Measurements from ENCODE around the gene RNF31. TPM values are rescaled to one million over a fixed set of nuclear protein-coding genes. Genes with fewer than 3 reads are reported as not detected.
"Not testable (repeated sequence)": the region's sequence is repeated elsewhere in the genome, so short reads cannot be mapped to it uniquely, and the experiment has no call there.

RNF31 gene
- total and polyA plus RNA-seq, 7 experiments from 2014 or later, result 40.9 to 151 (median 81.4) TPM

- peaks cover 0 to 16% (median 0%) of the 10 kb centered on the region in 7 donors for H3K4me1 Mint-ChIP-seq
- no peaks in the 10 kb centered on the region for H3K9me3 ChIP-seq (ENCODE audit: control insufficient read depth in 2 of 3, low read length in 3 of 3)
- H3K27ac Mint-ChIP-seq, result peak overlapping the region in 2 of 9 donors; percentile 19 to 43
- H3K27me3 Mint-ChIP-seq, result no peaks in the 10 kb centered on the region
- no peak for DNase-seq
- H3K27ac ChIP-seq (ENCODE audit: low read depth, low read length), result no peak overlapping the region
- H3K36me3 Mint-ChIP-seq, result peaks cover 3 to 44% (median 15%) of the 10 kb centered on the region in 5 donors
- H3K4me3 ChIP-seq (ENCODE audit: low read length), result no peak overlapping the region
- no peak for ATAC-seq
- peaks cover 0 to 45% (median 5%) of the 10 kb centered on the region in 3 experiments for H3K36me3 ChIP-seq (ENCODE audit: control insufficient read depth in 2 of 3, insufficient read depth in 3 of 3, low read length in 3 of 3)
- H3K9me3 Mint-ChIP-seq, result peaks cover 0 to 2% (median 0%) of the 10 kb centered on the region in 11 donors
- H3K27me3 ChIP-seq (ENCODE audit: control insufficient read depth in 2 of 2, insufficient read depth in 2 of 2, low read length in 2 of 2), result no peaks in the 10 kb centered on the region
- POLR2A ChIA-PET, result interaction anchor here (0.9 to 3.0 kb wide), 2 partner anchors 12 to 45 kb away, joined by 3 to 9 read pairs; partner anchors contain the start of genes DCAF11, NRL and RNF31
- H3K4me3 Mint-ChIP-seq, result no peak overlapping the region
- no peaks in the 10 kb centered on the region for H3K4me1 ChIP-seq (ENCODE audit: control insufficient read depth in 2 of 2, insufficient read depth in 2 of 2, low read length in 2 of 2)
- CTCF ChIA-PET, result interaction anchor here (0.8 to 11.7 kb wide), 4 partner anchors 9 to 47 kb away, joined by 3 to 246 read pairs (median 84); partner anchors contain the start of genes CARMIL3 and PCK2
- intact Hi-C loops (cut with micrococcal nuclease), result no loop called here
Measured at GRCh38 chr14:24102357-24103048, 44.8 kb upstream of the RNF31 start.

GRCh38 chr14:24103451-24103850 lies 43.8 kb upstream of the RNF31 start:
- no peak overlapping the region for H3K4me3 Mint-ChIP-seq
- no peak for DNase-seq
- H3K27me3 Mint-ChIP-seq, result no peaks in the 10 kb centered on the region
- intact Hi-C loops (cut with micrococcal nuclease), result no loop called here
- no peak for ATAC-seq
- Histone ChIP-seq H3K4me3 (ENCODE audit: low read length) (no peak overlapping the region), H3K36me3 (ENCODE audit: control insufficient read depth in 2 of 3, insufficient read depth in 3 of 3, low read length in 3 of 3) (peaks cover 0 to 40% (median 5%) of the 10 kb centered on the region in 3 experiments), H3K4me1 (ENCODE audit: control insufficient read depth in 2 of 2, insufficient read depth in 2 of 2, low read length in 2 of 2) (peaks cover under 1 to 2% of the 10 kb centered on the region in 2 donors), H3K27ac (ENCODE audit: low read depth, low read length) (no peak overlapping the region), H3K27me3 (ENCODE audit: control insufficient read depth in 2 of 2, insufficient read depth in 2 of 2, low read length in 2 of 2) (no peaks in the 10 kb centered on the region), H3K9me3 (ENCODE audit: control insufficient read depth in 2 of 3, low read length in 3 of 3) (no peaks in the 10 kb centered on the region)
- H3K4me1 Mint-ChIP-seq, result peaks cover 1 to 22% (median 5%) of the 10 kb centered on the region in 7 donors
- ChIA-PET POLR2A (interaction anchor here (3.0 to 6.0 kb wide), 2 partner anchors 9 to 11 kb away, joined by 9 to 85 read pairs; partner anchors contain the start of genes DCAF11, NRL and PCK2), CTCF (interaction anchor here (11.5 to 11.7 kb wide), 2 partner anchors 10 to 48 kb away, joined by 165 to 246 read pairs; partner anchors contain the start of genes CARMIL3 and PCK2)
- peak overlapping the region in 2 of 9 donors; percentile 31 to 48 for H3K27ac Mint-ChIP-seq
- peaks cover 0 to 2% (median 0%) of the 10 kb centered on the region in 11 donors for H3K9me3 Mint-ChIP-seq
- peaks cover 3 to 44% (median 15%) of the 10 kb centered on the region in 5 donors for H3K36me3 Mint-ChIP-seq

DNA sequence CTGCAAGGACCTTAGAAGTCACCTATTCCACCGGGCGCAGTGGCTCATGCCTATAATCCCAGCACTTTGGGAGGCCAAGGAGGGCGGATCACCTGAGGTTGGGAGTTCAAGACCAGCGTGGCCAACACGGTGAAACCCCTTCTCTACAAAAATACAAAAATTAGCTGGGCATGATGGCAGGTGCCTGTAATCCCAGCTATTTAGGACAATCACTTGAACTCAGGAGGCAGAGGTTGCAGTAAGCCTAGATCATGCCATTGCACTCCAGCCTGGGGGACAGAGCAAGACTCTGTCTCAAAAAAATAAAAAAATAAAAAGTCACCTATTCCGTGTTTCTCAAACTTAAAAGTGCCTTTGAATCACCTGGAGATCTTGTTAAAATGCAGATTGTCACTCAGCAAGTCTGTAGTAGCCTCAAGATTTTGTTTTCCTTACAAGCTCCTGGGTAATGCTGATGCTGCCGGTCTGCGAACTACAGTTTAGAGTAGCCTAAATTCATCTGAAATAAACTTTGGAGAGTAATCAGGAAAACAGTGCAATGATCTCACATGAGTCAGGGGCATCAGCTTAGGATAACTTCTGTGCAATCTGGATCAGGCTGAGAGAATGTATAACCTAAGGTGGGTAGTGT lies 41.6 kb upstream of the RNF31 start:
- Histone ChIP-seq H3K4me1 (ENCODE audit: control insufficient read depth in 2 of 2, insufficient read depth in 2 of 2, low read length in 2 of 2) (peaks cover 9 to 11% of the 10 kb centered on the region in 2 donors), H3K36me3 (ENCODE audit: control insufficient read depth in 2 of 3, insufficient read depth in 3 of 3, low read length in 3 of 3) (peaks cover 0 to 20% (median 0%) of the 10 kb centered on the region in 3 experiments)
- ATAC-seq; intact Hi-C loops (cut with micrococcal nuclease); H3K27me3 Mint-ChIP-seq; DNase-seq; H3K27ac ChIP-seq (ENCODE audit: low read depth, low read length); H3K9me3 Mint-ChIP-seq; H3K9me3 ChIP-seq (ENCODE audit: control insufficient read depth in 2 of 3, low read length in 3 of 3); H3K4me3 ChIP-seq (ENCODE audit: low read length); H3K27me3 ChIP-seq (ENCODE audit: control insufficient read depth in 2 of 2, insufficient read depth in 2 of 2, low read length in 2 of 2); H3K4me3 Mint-ChIP-seq: not testable (repeated sequence)
- peaks cover 9 to 28% (median 13%) of the 10 kb centered on the region in 7 donors for H3K4me1 Mint-ChIP-seq
- ChIA-PET POLR2A (interaction anchor here (0.9 to 6.7 kb wide), 7 partner anchors 11 to 50 kb away, joined by 3 to 85 read pairs (median 4); partner anchors contain the start of genes EMC9, PCK2, PSME2 and RNF31), CTCF (interaction anchor here (0.5 to 11.7 kb wide), 8 partner anchors 8 to 55 kb away, joined by 3 to 246 read pairs (median 24); partner anchors contain the start of genes CARMIL3, DCAF11, IRF9 and PCK2)
- peak overlapping the region in 3 of 9 donors; percentile 9 to 48 (median 46) for H3K27ac Mint-ChIP-seq
- peaks cover 3 to 34% (median 15%) of the 10 kb centered on the region in 5 donors for H3K36me3 Mint-ChIP-seq

GRCh38 chr14:24106672-24107271 lies 40.5 kb upstream of the RNF31 start:
- no peaks in the 10 kb centered on the region for H3K9me3 ChIP-seq (ENCODE audit: control insufficient read depth in 2 of 3, low read length in 3 of 3)
- H3K27ac ChIP-seq (ENCODE audit: low read depth, low read length), result no peak overlapping the region
- Mint-ChIP-seq H3K4me1 (peaks cover 9 to 28% (median 13%) of the 10 kb centered on the region in 7 donors), H3K27ac (peak overlapping the region in 1 of 9 donors; percentile 92), H3K27me3 (no peaks in the 10 kb centered on the region), H3K9me3 (peaks cover 0 to 2% (median 0%) of the 10 kb centered on the region in 11 donors), H3K4me3 (no peak overlapping the region), H3K36me3 (peaks cover 3 to 29% (median 15%) of the 10 kb centered on the region in 5 donors)
- H3K36me3 ChIP-seq (ENCODE audit: control insufficient read depth in 2 of 3, insufficient read depth in 3 of 3, low read length in 3 of 3), result peaks cover 0 to 13% (median 0%) of the 10 kb centered on the region in 3 experiments
- intact Hi-C loops (cut with micrococcal nuclease), result no loop called here
- no peak overlapping the region for H3K4me3 ChIP-seq (ENCODE audit: low read length)
- DNase-seq (no peak), ATAC-seq (no peak)
- CTCF ChIA-PET, result interaction anchor here (0.5 to 11.7 kb wide), 7 partner anchors 13 to 639 kb away, joined by 3 to 246 read pairs (median 28); partner anchors contain the start of genes CARMIL3, IRF9, PCK2 and RNF31
- H3K4me1 ChIP-seq (ENCODE audit: control insufficient read depth in 2 of 2, insufficient read depth in 2 of 2, low read length in 2 of 2), result peaks cover 9 to 11% of the 10 kb centered on the region in 2 donors
- POLR2A ChIA-PET, result interaction anchor here (0.8 to 6.7 kb wide), 10 partner anchors 9 to 323 kb away, joined by 3 to 85 read pairs (median 18); partner anchors contain the start of genes KHNYN, PCK2, PSME1 and PSME2
- H3K27me3 ChIP-seq (ENCODE audit: control insufficient read depth in 2 of 2, insufficient read depth in 2 of 2, low read length in 2 of 2), result no peaks in the 10 kb centered on the region

DNA sequence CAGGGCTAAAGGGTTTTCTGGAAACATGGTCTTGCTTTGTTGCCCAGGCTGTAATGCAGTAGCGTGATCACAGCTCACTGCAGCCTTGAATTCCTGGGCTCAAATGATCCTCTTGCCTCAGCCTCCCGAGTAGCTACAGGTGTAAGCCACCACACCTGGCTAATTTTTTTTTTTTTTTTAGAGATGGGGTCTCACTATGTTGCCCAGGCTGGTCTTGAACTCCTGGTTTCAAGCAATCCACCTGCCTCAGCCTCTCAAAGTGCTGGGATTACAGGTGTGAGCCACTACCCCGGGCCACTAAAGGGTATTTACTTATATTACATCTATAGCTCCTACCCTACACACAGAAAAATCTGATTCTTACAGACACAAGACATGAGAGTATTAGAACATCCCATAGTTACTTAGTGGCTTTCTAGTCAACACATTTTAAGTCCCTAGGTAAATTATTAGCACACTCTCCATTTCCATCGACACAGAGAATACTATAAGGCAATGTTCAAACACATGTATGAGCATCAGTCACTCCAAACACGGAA lies 38.9 kb upstream of the RNF31 start:
- peak; percentile 21 for ATAC-seq
- CTCF ChIA-PET, result interaction anchor here (0.7 to 11.7 kb wide), 26 partner anchors 8 to 610 kb away, joined by 3 to 246 read pairs (median 4); partner anchors contain the start of genes CARMIL3, EMC9, IRF9 and MDP1
- peaks cover 3 to 23% (median 13%) of the 10 kb centered on the region in 5 donors for H3K36me3 Mint-ChIP-seq
- intact Hi-C loops (cut with micrococcal nuclease), result loop anchor here (1.0 to 2.0 kb wide), 6 partner anchors 14 to 188 kb away; partner anchors contain the start of gene PCK2 (in 1 of the 2)
- H3K9me3 Mint-ChIP-seq, result peaks cover 0 to 2% (median 0%) of the 10 kb centered on the region in 11 donors
- Histone ChIP-seq H3K36me3 (ENCODE audit: control insufficient read depth in 2 of 3, insufficient read depth in 3 of 3, low read length in 3 of 3) (peaks cover 0 to 4% (median 0%) of the 10 kb centered on the region in 3 experiments), H3K27ac (ENCODE audit: low read depth, low read length) (peak overlapping the region; percentile 66), H3K27me3 (ENCODE audit: control insufficient read depth in 2 of 2, insufficient read depth in 2 of 2, low read length in 2 of 2) (no peaks in the 10 kb centered on the region), H3K9me3 (ENCODE audit: control insufficient read depth in 2 of 3, low read length in 3 of 3) (no peaks in the 10 kb centered on the region), H3K4me3 (ENCODE audit: low read length) (no peak overlapping the region), H3K4me1 (ENCODE audit: control insufficient read depth in 2 of 2, insufficient read depth in 2 of 2, low read length in 2 of 2) (peaks cover 11 to 12% of the 10 kb centered on the region in 2 donors)
- H3K4me3 Mint-ChIP-seq, result peak overlapping the region; percentile 3 to 68 (median 46)
- POLR2A ChIA-PET, result interaction anchor here (0.6 to 6.7 kb wide), 17 partner anchors 13 to 1529 kb away, joined by 3 to 85 read pairs (median 6); partner anchors contain the start of genes CARMIL3, CHMP4A, EMC9 and IRF9
- H3K27ac Mint-ChIP-seq, result peak overlapping the region; percentile 90 to 97 (median 94)
- H3K27me3 Mint-ChIP-seq, result no peaks in the 10 kb centered on the region
- DNase-seq, result no peak
- peaks cover 9 to 28% (median 13%) of the 10 kb centered on the region in 7 donors for H3K4me1 Mint-ChIP-seq
